Measurements from ENCODE around the gene ARPC5. TPM values are rescaled to one million over a fixed set of nuclear protein-coding genes. Genes with fewer than 3 reads are reported as not detected.

ARPC5 gene
- total RNA-seq, 4 donors from 2014 or later: 22.7 to 123 (median 74.1) TPM

DNA sequence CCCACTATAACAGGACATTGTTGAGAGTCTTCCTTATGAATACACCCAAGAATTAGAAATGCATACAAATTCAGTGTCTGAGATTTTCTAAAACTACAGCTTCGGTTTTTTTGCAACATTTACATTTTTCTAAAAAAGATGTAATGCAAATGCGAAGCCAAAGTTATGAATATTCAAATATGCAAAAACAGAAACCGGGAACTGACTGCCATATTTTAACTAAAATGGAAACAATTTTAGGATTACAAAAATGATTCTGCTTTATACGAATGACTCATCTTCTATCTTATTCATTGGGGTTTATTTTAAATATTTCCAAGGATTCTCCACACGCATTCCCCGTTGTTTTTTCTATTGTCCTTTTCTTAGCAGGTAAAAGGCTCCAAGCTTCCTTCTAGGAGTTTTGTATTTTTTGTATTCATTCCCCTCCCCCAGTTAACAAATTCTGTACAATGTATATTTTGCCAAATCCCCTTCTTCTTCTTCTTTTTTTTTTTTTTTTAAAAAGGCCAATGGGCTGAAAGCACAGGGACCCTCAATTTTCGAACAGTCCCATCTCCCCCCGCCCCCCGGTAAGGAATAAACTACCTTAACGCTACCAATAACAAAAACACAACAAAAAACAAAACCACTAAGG lies 1.0 kb downstream of the ARPC5 start:
- peak overlapping the region; percentile 94 to 99 (median 96) for H3K27ac ChIP-seq
- H3K4me3 ChIP-seq: peak overlapping the region; percentile 86 to 98 (median 96)
- in situ Hi-C loops (cut with MboI; ENCODE audit: low pct_ligation_motif_present in 1 of 4, low pct_unique_long_range_greater_than_20kb in 1 of 4, low sequenced_read_pairs in 3 of 4): loop anchor here in 2 of 4 donors (10.0 to 25.0 kb wide), 2 partner anchors 160 to 172 kb away; partner anchors contain the start of gene SMG7 (in 2 of the 2)
- WGBS, 2 donors (ENCODE audit: low coverage in 1 of 2): 0 to 1% methylated on average over 9 to 10 of the region's 10 CpGs
- TF ChIP-seq POLR2AphosphoS5 (IDR thresholded peaks at IDR 0.05) (no peak), EP300 (IDR thresholded peaks at IDR 0.05; ENCODE audit: low read depth) (no peak), POLR2A (IDR thresholded peaks at IDR 0.05) (no peak)
- TF ChIP-seq, protein P1, sequence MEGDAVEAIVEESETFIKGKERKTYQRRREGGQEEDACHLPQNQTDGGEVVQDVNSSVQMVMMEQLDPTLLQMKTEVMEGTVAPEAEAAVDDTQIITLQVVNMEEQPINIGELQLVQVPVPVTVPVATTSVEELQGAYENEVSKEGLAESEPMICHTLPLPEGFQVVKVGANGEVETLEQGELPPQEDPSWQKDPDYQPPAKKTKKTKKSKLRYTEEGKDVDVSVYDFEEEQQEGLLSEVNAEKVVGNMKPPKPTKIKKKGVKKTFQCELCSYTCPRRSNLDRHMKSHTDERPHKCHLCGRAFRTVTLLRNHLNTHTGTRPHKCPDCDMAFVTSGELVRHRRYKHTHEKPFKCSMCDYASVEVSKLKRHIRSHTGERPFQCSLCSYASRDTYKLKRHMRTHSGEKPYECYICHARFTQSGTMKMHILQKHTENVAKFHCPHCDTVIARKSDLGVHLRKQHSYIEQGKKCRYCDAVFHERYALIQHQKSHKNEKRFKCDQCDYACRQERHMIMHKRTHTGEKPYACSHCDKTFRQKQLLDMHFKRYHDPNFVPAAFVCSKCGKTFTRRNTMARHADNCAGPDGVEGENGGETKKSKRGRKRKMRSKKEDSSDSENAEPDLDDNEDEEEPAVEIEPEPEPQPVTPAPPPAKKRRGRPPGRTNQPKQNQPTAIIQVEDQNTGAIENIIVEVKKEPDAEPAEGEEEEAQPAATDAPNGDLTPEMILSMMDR (IDR thresholded peaks at IDR 0.05): no peak
- peaks cover 0 to 11% (median 4%) of the 10 kb centered on the region in 4 donors for H3K36me3 ChIP-seq
- H3K27me3 ChIP-seq: no peaks in the 10 kb centered on the region
- no peak for DNase-seq
- intact Hi-C loops (cut with DNase I; ENCODE audit: low total_unique reads): loop anchor here (5.0 kb wide), 1 partner anchor 162 kb away; the partner anchor contains the start of gene SMG7
- no peaks in the 10 kb centered on the region for H3K9me3 ChIP-seq
- peaks cover 9 to 59% (median 35%) of the 10 kb centered on the region in 4 donors for H3K4me1 ChIP-seq

- H3K36me3 ChIP-seq: peaks cover 0 to 18% (median 7%) of the 10 kb centered on the region in 4 donors
- DNase-seq: no peak
- no peaks in the 10 kb centered on the region for H3K27me3 ChIP-seq
- peak overlapping the region; percentile 86 to 98 (median 96) for H3K4me3 ChIP-seq
- in situ Hi-C loops (cut with MboI; ENCODE audit: low pct_ligation_motif_present in 1 of 4, low pct_unique_long_range_greater_than_20kb in 1 of 4, low sequenced_read_pairs in 3 of 4) (loop anchor here in 2 of 4 donors (10.0 to 25.0 kb wide), 2 partner anchors 159 to 172 kb away; partner anchors contain the start of gene SMG7 (in 2 of the 2)), intact Hi-C loops (cut with DNase I; ENCODE audit: low total_unique reads) (no loop called here)
- 0 to 10% methylated on average over 1 of the region's 1 CpG for WGBS, 2 donors (ENCODE audit: low coverage in 1 of 2)
- TF ChIP-seq EP300 (IDR thresholded peaks at IDR 0.05; ENCODE audit: low read depth) (no peak), POLR2A (IDR thresholded peaks at IDR 0.05) (peak; percentile 33), POLR2AphosphoS5 (IDR thresholded peaks at IDR 0.05) (peak; percentile 66 to 73 (median 72))
- TF ChIP-seq, protein P1 (IDR thresholded peaks at IDR 0.05): peak; percentile 40 to 78 (median 51)
- H3K9me3 ChIP-seq: no peaks in the 10 kb centered on the region
- peaks cover 9 to 62% (median 36%) of the 10 kb centered on the region in 4 donors for H3K4me1 ChIP-seq
- peak overlapping the region; percentile 94 to 99 (median 96) for H3K27ac ChIP-seq
Observed at GRCh38 chr1:183633676-183634343, 1.8 kb downstream of the ARPC5 start.

GRCh38 chr1:183632964-183633363 lies 2.6 kb downstream of the ARPC5 start:
- WGBS, 2 donors (ENCODE audit: low coverage in 1 of 2): 25 to 41% methylated on average over 1 of the region's 1 CpG
- H3K9me3 ChIP-seq: no peaks in the 10 kb centered on the region
- TF ChIP-seq POLR2A (IDR thresholded peaks at IDR 0.05) (no peak), EP300 (IDR thresholded peaks at IDR 0.05; ENCODE audit: low read depth) (no peak), POLR2AphosphoS5 (IDR thresholded peaks at IDR 0.05) (no peak)
- TF ChIP-seq, protein P1 (IDR thresholded peaks at IDR 0.05): no peak
- peak overlapping the region; percentile 94 to 99 (median 96) for H3K27ac ChIP-seq
- H3K36me3 ChIP-seq: peaks cover 0 to 25% (median 11%) of the 10 kb centered on the region in 4 donors
- H3K4me1 ChIP-seq: peaks cover 9 to 62% (median 38%) of the 10 kb centered on the region in 4 donors
- intact Hi-C loops (cut with DNase I; ENCODE audit: low total_unique reads): no loop called here
- no peaks in the 10 kb centered on the region for H3K27me3 ChIP-seq
- no peak for DNase-seq
- in situ Hi-C loops (cut with MboI; ENCODE audit: low pct_ligation_motif_present in 1 of 4, low pct_unique_long_range_greater_than_20kb in 1 of 4, low sequenced_read_pairs in 3 of 4): loop anchor here in 2 of 4 donors (10.0 to 25.0 kb wide), 2 partner anchors 158 to 171 kb away; partner anchors contain the start of gene SMG7 (in 2 of the 2)
- peak overlapping the region in 3 of 4 donors; percentile 86 to 98 (median 97) for H3K4me3 ChIP-seq

DNA sequence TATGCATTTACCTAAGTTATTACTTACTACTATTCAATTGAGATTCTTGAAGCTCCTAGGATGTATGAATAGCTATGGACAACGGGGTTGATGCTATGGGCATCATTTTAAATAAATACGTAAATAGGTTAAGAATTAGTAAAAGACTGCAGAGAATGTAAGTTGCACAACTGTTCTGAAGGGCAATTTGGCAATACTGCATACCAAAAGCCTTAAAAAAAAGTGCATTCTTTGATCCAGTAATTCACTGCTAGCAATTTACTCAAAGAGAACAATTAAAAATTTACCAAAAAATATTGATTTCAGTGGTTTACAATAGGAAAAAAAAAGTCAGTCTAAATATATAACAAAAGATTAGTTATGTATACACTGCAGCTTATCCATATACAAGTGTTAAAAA lies 3.5 kb downstream of the ARPC5 start:
- Histone ChIP-seq H3K4me3 (peak overlapping the region in 3 of 4 donors; percentile 86 to 98 (median 97)), H3K27me3 (no peaks in the 10 kb centered on the region), H3K9me3 (no peaks in the 10 kb centered on the region), H3K36me3 (peaks cover 0 to 25% (median 12%) of the 10 kb centered on the region in 4 donors), H3K27ac (peak overlapping the region; percentile 94 to 99 (median 96)), H3K4me1 (peaks cover 9 to 68% (median 43%) of the 10 kb centered on the region in 4 donors)
- in situ Hi-C loops (cut with MboI; ENCODE audit: low pct_ligation_motif_present in 1 of 4, low pct_unique_long_range_greater_than_20kb in 1 of 4, low sequenced_read_pairs in 3 of 4): loop anchor here in 2 of 4 donors (10.0 to 25.0 kb wide), 2 partner anchors 157 to 170 kb away; partner anchors contain the start of gene SMG7 (in 2 of the 2)
- TF ChIP-seq POLR2AphosphoS5 (IDR thresholded peaks at IDR 0.05) (peak in 1 of 3 donors; percentile 32), POLR2A (IDR thresholded peaks at IDR 0.05) (no peak)
- DNase-seq: no peak
- 60 to 68% methylated on average over 2 of the region's 2 CpGs for WGBS, 2 donors (ENCODE audit: low coverage in 1 of 2)
- intact Hi-C loops (cut with DNase I; ENCODE audit: low total_unique reads): no loop called here

All from transverse colon (tissue), 4 donors.